Epithelial cell of proximal tubule (primary cell): Measurements from ENCODE around the gene KCNJ5. TPM values are rescaled to one million over a fixed set of nuclear protein-coding genes. Genes with fewer than 3 reads are reported as not detected.

Source experiments
- DNase-seq: peaks from one replicate; pipeline ENCODE4 v3.0.0-alpha.2; 2011; ENCODE audit warnings: low read depth
- H3K4me3 ChIP-seq: 2 replicates; pipeline ENCODE4 v1.5.1; 2011; ENCODE audit warnings: low read depth, mild to moderate bottlenecking, low read length
- total RNA-seq: library from RNA; depleted of rRNA; stranded (reverse); fragments of >200 nt; gene quantifications from 2 replicates; pipeline ENCODE4 v1.2.3, GENCODE V29; 2015
- TF ChIP-seq, protein P1 (sequence below): conservative IDR thresholded peaks from 2 replicates; pipeline ENCODE4 v1.5.1; 2012; ENCODE audit warnings: low read depth, mild to moderate bottlenecking, low read length

Gene KCNJ5
- total RNA-seq, 1 donor from 2014 or later: 0.23 TPM

GRCh38 chr11:128942272-128942612 is 51.1 kb downstream of the KCNJ5 start:
- DNase-seq: no peak
- H3K4me3 ChIP-seq: no peak overlapping the region
- TF ChIP-seq, protein P1, sequence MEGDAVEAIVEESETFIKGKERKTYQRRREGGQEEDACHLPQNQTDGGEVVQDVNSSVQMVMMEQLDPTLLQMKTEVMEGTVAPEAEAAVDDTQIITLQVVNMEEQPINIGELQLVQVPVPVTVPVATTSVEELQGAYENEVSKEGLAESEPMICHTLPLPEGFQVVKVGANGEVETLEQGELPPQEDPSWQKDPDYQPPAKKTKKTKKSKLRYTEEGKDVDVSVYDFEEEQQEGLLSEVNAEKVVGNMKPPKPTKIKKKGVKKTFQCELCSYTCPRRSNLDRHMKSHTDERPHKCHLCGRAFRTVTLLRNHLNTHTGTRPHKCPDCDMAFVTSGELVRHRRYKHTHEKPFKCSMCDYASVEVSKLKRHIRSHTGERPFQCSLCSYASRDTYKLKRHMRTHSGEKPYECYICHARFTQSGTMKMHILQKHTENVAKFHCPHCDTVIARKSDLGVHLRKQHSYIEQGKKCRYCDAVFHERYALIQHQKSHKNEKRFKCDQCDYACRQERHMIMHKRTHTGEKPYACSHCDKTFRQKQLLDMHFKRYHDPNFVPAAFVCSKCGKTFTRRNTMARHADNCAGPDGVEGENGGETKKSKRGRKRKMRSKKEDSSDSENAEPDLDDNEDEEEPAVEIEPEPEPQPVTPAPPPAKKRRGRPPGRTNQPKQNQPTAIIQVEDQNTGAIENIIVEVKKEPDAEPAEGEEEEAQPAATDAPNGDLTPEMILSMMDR: no peak

DNA sequence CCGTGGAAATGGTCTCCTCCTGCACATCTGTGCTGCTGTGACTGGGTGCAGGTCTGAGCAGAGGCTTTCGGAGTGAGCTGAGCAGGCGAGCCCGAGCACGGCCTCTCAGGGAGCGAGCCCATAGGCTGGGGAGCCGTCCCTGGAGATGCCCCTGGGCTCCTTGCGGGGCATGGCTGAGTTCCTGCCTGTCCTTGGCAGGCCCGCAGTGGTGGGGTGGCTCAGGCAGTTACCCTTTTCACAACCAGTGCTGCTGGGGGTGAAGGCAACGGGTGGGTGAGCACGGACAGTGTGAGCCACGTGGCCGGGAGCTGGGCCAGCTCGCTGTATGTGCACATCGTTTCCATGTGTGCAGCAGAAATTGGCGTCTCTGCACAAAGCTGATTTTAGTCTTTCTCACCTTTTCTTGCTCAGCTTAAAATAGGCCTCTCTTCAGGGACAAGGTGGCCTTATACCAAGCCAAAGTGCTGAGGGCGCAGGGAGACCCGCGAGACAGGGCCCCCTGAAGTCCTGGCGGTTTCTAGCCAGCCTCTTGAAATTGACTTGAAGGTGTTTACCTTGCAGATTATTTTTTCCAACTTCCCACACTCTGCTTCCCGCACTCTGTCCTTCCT is 51.8 kb downstream of the KCNJ5 start, which contains the start of gene TP53AIP1:
TSS of gene TP53AIP1 (minus strand) at position 55 of the 611 bp plus-strand sequence. CDS start 5,053 bp downstream, outside the sequence.
- no peak for DNase-seq
- TF ChIP-seq, protein P1: no peak
- H3K4me3 ChIP-seq: no peak within 1 kb of the TSS

- TF ChIP-seq, protein P1: no peak
- DNase-seq: no peak
- H3K4me3 ChIP-seq: no peak overlapping the region
Measured at GRCh38 chr11:128943428-128943976, 52.3 kb downstream of the KCNJ5 start.

DNA sequence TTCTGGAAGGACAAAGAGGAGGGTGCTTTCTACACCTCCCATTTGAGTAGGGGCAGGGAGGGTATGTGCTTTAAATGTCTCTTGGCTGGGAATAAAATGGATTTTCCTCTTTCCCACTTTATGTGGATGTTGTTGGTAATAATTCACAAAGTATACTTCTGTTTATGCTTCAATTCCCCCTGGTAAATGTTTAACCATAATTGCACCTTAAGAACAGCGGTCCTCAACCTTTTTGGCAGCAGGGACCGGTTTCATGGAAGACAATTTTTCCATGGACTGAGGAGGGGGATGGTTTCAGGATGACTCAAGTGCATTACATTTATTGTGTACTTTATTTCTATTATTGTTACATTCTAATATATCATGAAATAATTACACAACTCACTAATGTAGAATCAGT is 55.5 kb downstream of the KCNJ5 start:
- no peak overlapping the region for H3K4me3 ChIP-seq
- TF ChIP-seq, protein P1: no peak
- peak; percentile 48 for DNase-seq

- TF ChIP-seq, protein P1: no peak
- no peak for DNase-seq
- H3K4me3 ChIP-seq: no peak overlapping the region
Measured at GRCh38 chr11:128947773-128948172, 56.6 kb downstream of the KCNJ5 start.

DNA sequence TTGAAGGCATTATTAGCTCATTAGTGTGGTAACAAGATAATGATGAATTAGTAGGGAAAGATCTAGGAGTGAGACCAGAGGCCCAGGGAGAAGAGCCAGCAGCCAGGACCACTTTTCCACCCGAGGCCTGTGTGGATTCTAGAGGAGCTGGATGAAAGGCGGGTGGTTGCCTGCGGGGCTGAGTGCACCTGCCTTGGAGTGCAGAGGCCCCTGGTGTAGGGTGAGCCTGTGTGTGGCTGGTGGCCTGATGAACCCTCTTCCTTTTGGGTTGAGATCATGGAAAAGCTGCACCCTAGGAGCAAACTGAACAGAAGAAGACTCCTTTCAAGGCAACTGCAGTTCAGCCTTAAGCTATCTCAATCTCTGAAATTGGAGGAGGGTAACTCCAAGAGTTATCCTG is 57.4 kb downstream of the KCNJ5 start:
- TF ChIP-seq, protein P1: peak; percentile 20
- no peak overlapping the region for H3K4me3 ChIP-seq
- DNase-seq: no peak
